AG09309 (cell line): Measurements from ENCODE around the gene DDX20.

Source experiments
- DNase-seq: peaks from one replicate; pipeline ENCODE4 v3.0.0-alpha.2; 2010; ENCODE audit warnings: low read depth
- H3K4me3 ChIP-seq: 2 replicates; pipeline ENCODE4 v1.5.1; 2011; ENCODE audit warnings: mild to moderate bottlenecking, low read depth, low read length, moderate library complexity; ENCODE audit not compliant: control insufficient read depth
- CTCF ChIP-seq: IDR thresholded peaks from 2 replicates; pipeline ENCODE4 v1.5.1; 2011; ENCODE audit warnings: mild to moderate bottlenecking, low read depth, low read length, inconsistent platforms; ENCODE audit not compliant: insufficient read depth, control insufficient read depth; ENCODE audit errors: missing control alignments

DDX20 gene

GRCh38 chr1:111775966-111776365 lies 20.3 kb downstream of the DDX20 start:
- DNase-seq: no peak
- no peak overlapping the region for H3K4me3 ChIP-seq
- no peak for TF ChIP-seq CTCF

- no peak for DNase-seq
- TF ChIP-seq CTCF: no peak
- no peak overlapping the region for H3K4me3 ChIP-seq
Observed at GRCh38 chr1:111776391-111776790, 20.7 kb downstream of the DDX20 start.

GRCh38 chr1:111776861-111777260 lies 21.2 kb downstream of the DDX20 start:
- no peak for DNase-seq
- no peak for TF ChIP-seq CTCF
- H3K4me3 ChIP-seq: no peak overlapping the region

GRCh38 chr1:111777301-111777700 lies 21.6 kb downstream of the DDX20 start:
- TF ChIP-seq CTCF: no peak
- DNase-seq: no peak
- H3K4me3 ChIP-seq: no peak overlapping the region

- no peak for DNase-seq
- no peak for TF ChIP-seq CTCF
- H3K4me3 ChIP-seq: no peak overlapping the region
Observed at GRCh38 chr1:111778066-111778465, 22.4 kb downstream of the DDX20 start.

- no peak for TF ChIP-seq CTCF
- no peak overlapping the region for H3K4me3 ChIP-seq
- DNase-seq: peak; percentile 0
Observed at GRCh38 chr1:111778541-111779051, 22.9 kb downstream of the DDX20 start.

- TF ChIP-seq CTCF: no peak
- no peak for DNase-seq
- no peak overlapping the region for H3K4me3 ChIP-seq
Observed at GRCh38 chr1:111779546-111779945, 23.8 kb downstream of the DDX20 start.
